Measurements from ENCODE around the gene CACNA1C. TPM values are rescaled to one million over a fixed set of nuclear protein-coding genes. Genes with fewer than 3 reads are reported as not detected.

CACNA1C gene
- total and polyA plus RNA-seq, 2 of the 4 experiments (the other 2 are of a cell fraction), result 1.6 to 2.6 TPM

GRCh38 chr12:2637371-2637770 is 584.6 kb downstream of the CACNA1C start:
- no peak overlapping the region for H2BK5ac ChIP-seq (ENCODE audit: low read depth, low read length, poor library complexity, severe bottlenecking)
- no peaks in the 10 kb centered on the region for H4K20me1 ChIP-seq (ENCODE audit: insufficient read depth, low read length)
- H3K36me3 ChIP-seq (ENCODE audit: control insufficient read depth, insufficient read depth, low read length), result peaks cover 5% of the 10 kb centered on the region; the same call in 1 of the 2 replicates
- in situ Hi-C loops (cut with MboI; ENCODE audit: low sequenced_read_pairs), result no loop called here
- H3K9ac ChIP-seq (ENCODE audit: low read depth, low read length), result no peak overlapping the region
- no peak for DNase-seq
- no peak for ATAC-seq (ENCODE audit: low read depth)
- no peak overlapping the region; the same call in 1 of the 2 replicates for H4K91ac ChIP-seq (ENCODE audit: insufficient read depth, low read depth, low read length)
- peak overlapping the region; percentile 36 for H2AFZ ChIP-seq (replicated peaks; ENCODE audit: low read length, poor library complexity)
- no peak overlapping the region for H3K4me3 ChIP-seq (ENCODE audit: insufficient read depth, low read depth, low read length)
- ChIA-PET POLR2A (ENCODE audit: unreplicated experiment) (no interaction called here), CTCF (interaction anchor here (0.6 kb wide), 1 partner anchor 628 kb away, joined by 3 read pairs; no protein-coding TSS in a partner anchor)
- no peak overlapping the region for H3K56ac ChIP-seq (ENCODE audit: extremely low read depth, insufficient read depth, low read length)
- peaks cover 4% of the 10 kb centered on the region for H3K9me3 ChIP-seq (ENCODE audit: control insufficient read depth, insufficient read depth, low read length)
- dilution Hi-C loops (cut with HindIII; ENCODE audit: low sequenced_read_pairs, unreplicated experiment), result no loop called here
- H3K27ac ChIP-seq (ENCODE audit: insufficient read depth, low read length), result no peak overlapping the region
- BruUV-seq (replicated peaks), result no TSS peak
- H2BK15ac ChIP-seq (ENCODE audit: low read depth, low read length), result no peak overlapping the region
- no peaks in the 10 kb centered on the region for H3K79me1 ChIP-seq (ENCODE audit: low read depth in 1 of 2, low read length in 2 of 2)
- H3K23ac ChIP-seq (ENCODE audit: low read depth, low read length), result 0 out of 2 replicates have a peak overlapping the region, but pooled peaks have one; percentile 34
- WGBS, 2 experiments (ENCODE audit: extremely low coverage in 2 of 2, insufficient read length in 1 of 2), result 80% methylated on average over 2 of the region's 8 CpGs; no CpG with 5 or more reads in 1 of the 2 experiments
- H3K4me1 ChIP-seq (ENCODE audit: control insufficient read depth, insufficient read depth, low read length), result peaks cover 17% of the 10 kb centered on the region
- peaks cover 29% of the 10 kb centered on the region for H3K9me1 ChIP-seq (ENCODE audit: insufficient read depth, low read length)
- H4K5ac ChIP-seq (ENCODE audit: low read depth, low read length), result no peak overlapping the region
- no peak overlapping the region for H3K4me2 ChIP-seq (ENCODE audit: low read depth, low read length)
- H4K8ac ChIP-seq (ENCODE audit: low read depth in 2 of 2, low read length in 2 of 2), result no peak overlapping the region
- H3K14ac ChIP-seq (replicated peaks; ENCODE audit: low read depth, low read length), result 0 out of 2 replicates have a peak overlapping the region, but pooled peaks have one; percentile 7
- H3K18ac ChIP-seq (ENCODE audit: low read depth, low read length), result no peak overlapping the region
- H3K4ac ChIP-seq (ENCODE audit: low read depth, low read length), result no peak overlapping the region
- no peak overlapping the region for H2AK9ac ChIP-seq (replicated peaks; ENCODE audit: low read depth, low read length, poor library complexity)
- H2BK120ac ChIP-seq (ENCODE audit: low read depth, low read length), result no peak overlapping the region
- H2BK20ac ChIP-seq (ENCODE audit: low read depth, low read length), result no peak overlapping the region
- TF ChIP-seq SMC3 (IDR thresholded peaks at IDR 0.05; ENCODE audit: low read depth, low read length), result no peak
- no peak for TF ChIP-seq RCOR1 (IDR thresholded peaks at IDR 0.05; ENCODE audit: insufficient replicate concordance, low read length)
- TF ChIP-seq ELK1 (IDR thresholded peaks at IDR 0.05; ENCODE audit: borderline replicate concordance, low read depth, low read length), result no peak
- TF ChIP-seq MXI1 (IDR thresholded peaks at IDR 0.05; ENCODE audit: borderline replicate concordance, low read depth, low read length), result no peak
- TF ChIP-seq, protein P1, sequence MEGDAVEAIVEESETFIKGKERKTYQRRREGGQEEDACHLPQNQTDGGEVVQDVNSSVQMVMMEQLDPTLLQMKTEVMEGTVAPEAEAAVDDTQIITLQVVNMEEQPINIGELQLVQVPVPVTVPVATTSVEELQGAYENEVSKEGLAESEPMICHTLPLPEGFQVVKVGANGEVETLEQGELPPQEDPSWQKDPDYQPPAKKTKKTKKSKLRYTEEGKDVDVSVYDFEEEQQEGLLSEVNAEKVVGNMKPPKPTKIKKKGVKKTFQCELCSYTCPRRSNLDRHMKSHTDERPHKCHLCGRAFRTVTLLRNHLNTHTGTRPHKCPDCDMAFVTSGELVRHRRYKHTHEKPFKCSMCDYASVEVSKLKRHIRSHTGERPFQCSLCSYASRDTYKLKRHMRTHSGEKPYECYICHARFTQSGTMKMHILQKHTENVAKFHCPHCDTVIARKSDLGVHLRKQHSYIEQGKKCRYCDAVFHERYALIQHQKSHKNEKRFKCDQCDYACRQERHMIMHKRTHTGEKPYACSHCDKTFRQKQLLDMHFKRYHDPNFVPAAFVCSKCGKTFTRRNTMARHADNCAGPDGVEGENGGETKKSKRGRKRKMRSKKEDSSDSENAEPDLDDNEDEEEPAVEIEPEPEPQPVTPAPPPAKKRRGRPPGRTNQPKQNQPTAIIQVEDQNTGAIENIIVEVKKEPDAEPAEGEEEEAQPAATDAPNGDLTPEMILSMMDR (conservative IDR thresholded peaks at IDR 0.05; ENCODE audit: low read depth, low read length), result no peak
- no peak for TF ChIP-seq POLR2A (IDR thresholded peaks at IDR 0.05; ENCODE audit: low read depth, low read length)
- no peak for TF ChIP-seq FOS (IDR thresholded peaks at IDR 0.05; ENCODE audit: low read depth, low read length)
- TF ChIP-seq MAZ (IDR thresholded peaks at IDR 0.05; ENCODE audit: borderline replicate concordance, low read depth, low read length), result no peak
- TF ChIP-seq RAD21 (IDR thresholded peaks at IDR 0.05; ENCODE audit: low read length), result no peak
- TF ChIP-seq RFX5 (IDR thresholded peaks at IDR 0.05; ENCODE audit: low read depth, low read length), result no peak
- no peak for TF ChIP-seq CEBPB (IDR thresholded peaks at IDR 0.05; ENCODE audit: low read depth, low read length)
- TF ChIP-seq BHLHE40 (IDR thresholded peaks at IDR 0.05; ENCODE audit: low read depth, low read length), result no peak
- H3K27me3 ChIP-seq (ENCODE audit: control insufficient read depth, insufficient read depth, low read length), result no peaks in the 10 kb centered on the region
- intact Hi-C loops (cut with micrococcal nuclease), result no loop called here
- H2AK5ac ChIP-seq (ENCODE audit: low read depth, low read length), result no peak overlapping the region

Measured in IMR-90 (cell line).